Neuronal stem cell (in vitro differentiated cells): ENCODE data around the gene PDGFC.

ENCODE experiments used
- DNase-seq: peaks from one replicate; pipeline ENCODE4 v3.0.0-alpha.2; 2013; ENCODE audit warnings: low spot score
- H2AFZ ChIP-seq: one replicate; pipeline ENCODE4 v1.6.1; 2013; ENCODE audit warnings: mild to moderate bottlenecking, low read length, inconsistent platforms
- H2AK5ac ChIP-seq: 2 replicates; pipeline ENCODE4 v1.6.1; 2013; ENCODE audit warnings: low read depth, mild to moderate bottlenecking, inconsistent platforms, low read length, moderate library complexity, mixed read lengths
- H2BK120ac ChIP-seq: 2 replicates; pipeline ENCODE4 v1.6.1; 2013; ENCODE audit warnings: low read depth, mild to moderate bottlenecking, inconsistent platforms, low read length, moderate library complexity, mixed read lengths
- H2BK12ac ChIP-seq: one replicate; pipeline ENCODE4 v1.6.1; 2013; ENCODE audit warnings: low read length, inconsistent platforms
- H2BK15ac ChIP-seq: 2 replicates; pipeline ENCODE4 v1.6.1; 2013; ENCODE audit warnings: mild to moderate bottlenecking, low read length, inconsistent platforms, mixed read lengths
- H2BK5ac ChIP-seq: one replicate; pipeline ENCODE4 v1.6.1; 2013; ENCODE audit warnings: inconsistent platforms, mild to moderate bottlenecking, low read length, moderate library complexity
- H3K14ac ChIP-seq: one replicate; pipeline ENCODE4 v1.6.1; 2013; ENCODE audit warnings: low read length, inconsistent platforms
- H3K18ac ChIP-seq: 2 replicates; pipeline ENCODE4 v1.6.1; 2013; ENCODE audit warnings: low read length, inconsistent platforms
- H3K23ac ChIP-seq: 2 replicates; pipeline ENCODE4 v1.6.1; 2013; ENCODE audit warnings: low read depth, mild to moderate bottlenecking, mixed read lengths, low read length, inconsistent platforms; ENCODE audit not compliant: poor library complexity
- H3K27ac ChIP-seq: replicated peaks from 3 replicates; pipeline ENCODE4 v1.5.1; 2013; ENCODE audit warnings: low read length, inconsistent platforms
- H3K27me3 ChIP-seq, 3 experiments: 2 replicates each; pipeline ENCODE4 v1.6.1; 2013; ENCODE audit warnings: low read length in 3 of 3, mild to moderate bottlenecking in 2 of 3, inconsistent platforms in 1 of 3, low read depth in 1 of 3, mixed read lengths in 1 of 3, moderate library complexity in 1 of 3; ENCODE audit not compliant: control insufficient read depth in 3 of 3, insufficient read depth in 3 of 3
- H3K36me3 ChIP-seq, 2 donors: replicated peaks in 1 of 2; 2 replicates each; pipeline ENCODE4 v1.6.1; 2013; ENCODE audit warnings: low read length in 2 of 2; ENCODE audit not compliant: control insufficient read depth in 2 of 2, insufficient read depth in 2 of 2
- H3K4ac ChIP-seq: 2 replicates; pipeline ENCODE4 v1.6.1; 2013; ENCODE audit warnings: inconsistent platforms, mild to moderate bottlenecking, low read length, moderate library complexity
- H3K4me1 ChIP-seq, 2 donors: 1 replicate in 1 of 2; 2 replicates in 1 of 2; pipeline ENCODE4 v1.6.1; 2013; ENCODE audit warnings: low read length in 2 of 2, low read depth in 1 of 2; ENCODE audit not compliant: control insufficient read depth in 2 of 2, insufficient read depth in 1 of 2
- H3K4me2 ChIP-seq: one replicate; pipeline ENCODE4 v1.6.1; 2013; ENCODE audit warnings: mild to moderate bottlenecking, low read length, inconsistent platforms; ENCODE audit not compliant: insufficient read depth, poor library complexity, severe bottlenecking
- H3K4me3 ChIP-seq, 2 donors: 2 replicates each; pipeline ENCODE4 v1.5.1; 2013; ENCODE audit warnings: low read length in 2 of 2, mild to moderate bottlenecking in 2 of 2, inconsistent platforms in 1 of 2, moderate library complexity in 1 of 2
- H3K79me1 ChIP-seq: one replicate; pipeline ENCODE4 v1.6.1; 2013; ENCODE audit warnings: low read depth, mild to moderate bottlenecking, inconsistent platforms, low read length, moderate library complexity
- H3K9ac ChIP-seq: one replicate; pipeline ENCODE4 v1.6.1; 2013; ENCODE audit warnings: mild to moderate bottlenecking, low read depth, low read length, inconsistent platforms; ENCODE audit not compliant: poor library complexity
- H3K9me3 ChIP-seq, 2 donors: replicated peaks in 1 of 2; 2 replicates each; pipeline versions ENCODE3 to v1.6.1; 2013; ENCODE audit warnings: low read length in 2 of 2, mild to moderate bottlenecking in 2 of 2, inconsistent platforms in 1 of 2, low read depth in 1 of 2, mixed read lengths in 1 of 2, moderate library complexity in 1 of 2; ENCODE audit not compliant: control insufficient read depth in 2 of 2, insufficient read depth in 1 of 2
- H4K8ac ChIP-seq: one replicate; pipeline ENCODE4 v1.6.1; 2013; ENCODE audit warnings: low read depth, mild to moderate bottlenecking, inconsistent platforms, low read length, moderate library complexity
- H4K91ac ChIP-seq: one replicate; pipeline ENCODE4 v1.6.1; 2013; ENCODE audit warnings: low read length, low read depth, mild to moderate bottlenecking, inconsistent platforms; ENCODE audit not compliant: poor library complexity
- WGBS, 2 donors: extraction: QIAGEN DNeasy Blood & Tissue Kit; methylation state at CpG; one replicate each; pipeline ENCODE4 v1.1.7; 2013; ENCODE audit warnings: missing lambda C conversion rate in 2 of 2, mixed read lengths in 1 of 2; ENCODE audit not compliant: insufficient read length in 2 of 2, insufficient replicate concordance in 1 of 2; ENCODE audit errors: extremely low coverage in 2 of 2; 5-methylcytosine and 5-hydroxymethylcytosine counted together

Gene PDGFC

DNA sequence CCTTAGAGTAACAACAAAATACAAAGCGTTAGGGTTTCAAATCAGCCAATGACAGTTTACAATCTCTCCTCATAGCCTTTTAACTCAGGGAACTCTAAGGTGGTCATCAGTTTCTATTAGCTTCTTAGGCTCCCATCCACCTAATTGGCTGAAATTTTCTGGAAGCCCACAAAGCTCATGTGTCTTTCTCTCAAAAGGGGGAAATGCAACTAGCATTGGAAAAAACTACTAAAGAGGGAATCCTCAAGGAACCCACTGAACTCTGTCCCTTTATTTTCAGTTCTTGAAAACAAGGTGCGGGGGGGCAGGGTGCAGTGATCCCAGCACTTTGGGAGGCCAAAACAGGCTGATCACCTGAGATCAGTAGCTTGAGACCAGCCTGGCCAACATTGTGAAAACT, 56.4 kb downstream of the PDGFC start:
- Histone ChIP-seq H3K14ac (no peak overlapping the region), H3K4ac (no peak overlapping the region), H3K27me3 (no peaks in the 10 kb centered on the region), H3K18ac (no peak overlapping the region), H3K9me3 (peaks cover 0 to 5% of the 10 kb centered on the region in 2 donors), H2AFZ (no peak overlapping the region), H2AK5ac (no peak overlapping the region), H3K4me2 (no peak overlapping the region), H3K9ac (no peak overlapping the region), H2BK5ac (no peak overlapping the region), H4K8ac (no peak overlapping the region), H3K23ac (no peak overlapping the region), H4K91ac (no peak overlapping the region), H3K4me1 (no peaks in the 10 kb centered on the region), H3K36me3 (no peaks in the 10 kb centered on the region), H3K4me3 (no peak overlapping the region), H3K79me1 (no peaks in the 10 kb centered on the region), H3K27ac (no peak overlapping the region), H2BK12ac (no peak overlapping the region), H2BK15ac (no peak overlapping the region), H2BK120ac (no peak overlapping the region)
- WGBS, 2 donors = no CpG with 5 or more reads among the region's 2 CpGs
- DNase-seq = no peak

DNA sequence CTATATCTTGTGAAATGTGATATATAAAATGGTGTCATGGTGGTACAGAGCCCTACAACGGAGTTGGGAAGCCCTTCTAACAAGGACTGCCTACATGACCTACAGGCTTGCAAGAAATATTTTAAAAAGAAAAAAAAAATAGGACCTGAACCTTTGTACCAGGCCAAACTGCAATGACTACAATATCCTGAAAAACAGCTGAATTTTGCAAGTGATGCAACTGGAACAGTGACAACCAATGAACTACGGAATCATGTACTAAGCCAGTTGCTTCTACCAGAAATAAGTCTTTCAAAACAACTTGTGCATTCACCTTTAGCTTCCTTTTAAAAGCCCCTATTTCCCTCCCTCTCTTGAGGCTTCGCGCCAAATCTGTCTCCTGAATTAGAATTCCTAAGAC, 58.4 kb downstream of the PDGFC start:
- Histone ChIP-seq H3K4ac (no peak overlapping the region), H3K9ac (no peak overlapping the region), H2AK5ac (no peak overlapping the region), H2BK12ac (no peak overlapping the region), H3K27me3 (no peaks in the 10 kb centered on the region), H3K4me3 (no peak overlapping the region), H2BK5ac (no peak overlapping the region), H3K36me3 (no peaks in the 10 kb centered on the region), H3K79me1 (no peaks in the 10 kb centered on the region), H3K18ac (no peak overlapping the region), H4K8ac (no peak overlapping the region), H4K91ac (no peak overlapping the region), H3K27ac (no peak overlapping the region), H2BK120ac (no peak overlapping the region), H3K4me2 (no peak overlapping the region), H3K14ac (no peak overlapping the region), H3K4me1 (no peaks in the 10 kb centered on the region), H3K23ac (no peak overlapping the region), H2BK15ac (no peak overlapping the region), H3K9me3 (peaks cover 0 to 5% of the 10 kb centered on the region in 2 donors), H2AFZ (no peak overlapping the region)
- no CpG with 5 or more reads among the region's 4 CpGs for WGBS, 2 donors
- no peak for DNase-seq

DNA sequence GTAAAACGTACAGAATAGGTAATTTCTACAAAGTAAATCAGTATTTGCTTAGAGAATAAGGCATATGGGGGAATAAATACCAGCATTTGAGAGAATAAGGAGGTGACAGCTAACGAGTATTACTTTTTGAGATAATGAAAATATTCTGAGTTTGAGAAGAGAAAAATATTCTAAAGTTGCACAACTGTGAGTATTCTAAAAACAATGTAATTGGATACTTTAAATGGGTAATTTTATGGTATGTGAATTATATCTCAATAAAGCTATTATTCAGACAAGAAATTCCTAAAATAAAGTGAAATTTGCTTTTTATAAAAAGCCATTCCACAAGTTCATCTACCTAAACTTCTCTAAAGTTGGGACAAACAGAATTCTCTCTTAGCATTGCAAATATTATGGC, 62.6 kb downstream of the PDGFC start:
- Histone ChIP-seq H3K9me3 (peaks cover 0 to 5% of the 10 kb centered on the region in 2 donors), H3K4ac (no peak overlapping the region), H2AK5ac (no peak overlapping the region), H3K27me3 (no peaks in the 10 kb centered on the region), H2BK120ac (no peak overlapping the region), H2BK15ac (no peak overlapping the region), H3K23ac (no peak overlapping the region), H3K4me1 (no peaks in the 10 kb centered on the region), H3K14ac (no peak overlapping the region), H4K91ac (no peak overlapping the region), H2BK5ac (no peak overlapping the region), H3K9ac (no peak overlapping the region), H3K36me3 (no peaks in the 10 kb centered on the region), H3K27ac (no peak overlapping the region), H3K4me2 (no peak overlapping the region), H3K4me3 (no peak overlapping the region), H2AFZ (no peak overlapping the region), H2BK12ac (no peak overlapping the region), H3K18ac (no peak overlapping the region), H3K79me1 (peaks cover 1% of the 10 kb centered on the region), H4K8ac (no peak overlapping the region)
- DNase-seq = no peak
- WGBS, 2 donors = no CpG with 5 or more reads among the region's 2 CpGs

DNA sequence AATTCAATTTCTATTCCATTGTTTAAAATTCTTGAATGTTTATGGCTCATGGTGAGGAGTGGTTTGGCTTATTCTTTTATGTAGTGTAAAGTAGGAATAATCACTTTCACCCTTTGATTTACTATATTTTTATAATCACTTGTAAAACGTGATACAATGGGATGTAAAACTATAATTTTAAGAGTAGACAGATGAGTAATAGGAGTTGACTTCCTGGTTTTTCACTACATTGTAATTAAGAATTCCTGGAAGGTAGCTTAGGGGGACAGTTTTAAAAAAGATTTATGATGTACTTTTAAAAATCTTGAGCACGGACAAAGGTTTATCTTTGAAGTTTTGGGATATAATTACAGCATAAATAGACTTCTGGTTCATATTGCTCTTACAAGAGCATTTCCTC, 65.3 kb downstream of the PDGFC start:
- Histone ChIP-seq H3K14ac (no peak overlapping the region), H2BK5ac (no peak overlapping the region), H3K9ac (no peak overlapping the region), H3K27me3 (no peaks in the 10 kb centered on the region), H2BK120ac (no peak overlapping the region), H3K4ac (no peak overlapping the region), H4K8ac (no peak overlapping the region), H3K79me1 (peaks cover 1% of the 10 kb centered on the region), H3K18ac (no peak overlapping the region), H2BK12ac (no peak overlapping the region), H3K36me3 (no peaks in the 10 kb centered on the region), H3K4me1 (no peaks in the 10 kb centered on the region), H3K9me3 (no peaks in the 10 kb centered on the region), H2AFZ (no peak overlapping the region), H3K4me2 (no peak overlapping the region), H2BK15ac (no peak overlapping the region), H4K91ac (no peak overlapping the region), H3K4me3 (no peak overlapping the region), H2AK5ac (no peak overlapping the region), H3K23ac (no peak overlapping the region), H3K27ac (no peak overlapping the region)
- no CpG with 5 or more reads among the region's 2 CpGs for WGBS, 2 donors
- DNase-seq = no peak
